HL-60/S4 treated with retinoic acid at 250 ng/mL for 4 days and 3 days (cell line): ENCODE results near the gene ZCWPW1.

Experiments
- in situ Hi-C: fragments of 300-500 bp; cut with MboI; formaldehyde crosslinking; loops from 2 replicates; pipeline ENCODE4 v1.7.0; 2022; ENCODE audit warnings: low sequenced_read_pairs

The ZCWPW1 gene

DNA sequence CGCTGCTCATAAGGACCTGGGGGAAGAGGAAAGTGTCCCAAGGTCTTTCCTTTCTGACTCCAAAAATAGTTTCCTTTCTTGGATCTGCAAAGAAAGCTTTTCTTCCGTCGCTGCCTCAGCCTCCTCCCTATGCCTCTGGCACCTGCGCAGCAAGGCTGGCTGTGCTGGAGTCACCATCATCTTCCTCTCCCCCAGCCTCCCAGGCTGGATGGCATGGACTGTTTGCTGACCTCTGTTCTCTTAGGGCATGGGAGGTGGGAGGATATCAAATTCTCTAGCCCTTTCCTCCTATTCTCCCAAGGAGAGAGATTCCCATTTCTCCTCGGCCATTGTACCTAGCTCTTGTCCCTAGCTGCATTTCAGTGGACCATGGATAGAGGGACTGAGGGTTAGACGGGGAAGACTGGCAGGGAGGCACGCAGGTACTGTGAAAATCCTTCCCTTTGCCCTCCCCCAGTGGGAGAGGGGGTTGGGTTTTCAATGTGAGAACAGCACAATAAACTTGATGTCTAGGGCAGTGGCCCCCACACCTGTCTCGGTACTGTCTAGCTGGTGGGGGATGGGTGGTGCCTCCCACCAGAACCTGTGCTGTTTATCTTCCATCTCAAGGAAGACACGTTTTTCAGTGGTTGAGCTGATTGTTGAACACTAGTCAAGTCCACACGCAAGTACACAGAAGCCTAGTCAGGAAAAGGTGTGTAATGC, 5.2 kb upstream of the ZCWPW1 start:
- in situ Hi-C loops, result no loop called here

DNA sequence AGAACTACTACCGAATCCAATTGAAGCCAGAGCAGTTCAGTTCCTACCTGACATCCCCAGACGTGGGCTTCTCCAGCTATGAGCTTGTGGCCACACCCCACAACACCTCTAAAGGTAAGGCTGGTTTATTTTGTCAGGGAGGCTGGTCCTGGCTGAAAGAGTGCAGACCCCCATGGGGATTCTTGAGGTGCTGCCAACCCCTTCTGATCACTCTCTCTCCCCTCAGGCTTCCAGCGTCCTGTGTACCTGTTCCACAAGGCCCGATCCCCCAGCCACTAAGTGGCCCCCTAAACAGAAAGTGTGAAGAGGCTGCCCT, 4.7 kb upstream of the ZCWPW1 start:
- in situ Hi-C loops, result no loop called here

DNA sequence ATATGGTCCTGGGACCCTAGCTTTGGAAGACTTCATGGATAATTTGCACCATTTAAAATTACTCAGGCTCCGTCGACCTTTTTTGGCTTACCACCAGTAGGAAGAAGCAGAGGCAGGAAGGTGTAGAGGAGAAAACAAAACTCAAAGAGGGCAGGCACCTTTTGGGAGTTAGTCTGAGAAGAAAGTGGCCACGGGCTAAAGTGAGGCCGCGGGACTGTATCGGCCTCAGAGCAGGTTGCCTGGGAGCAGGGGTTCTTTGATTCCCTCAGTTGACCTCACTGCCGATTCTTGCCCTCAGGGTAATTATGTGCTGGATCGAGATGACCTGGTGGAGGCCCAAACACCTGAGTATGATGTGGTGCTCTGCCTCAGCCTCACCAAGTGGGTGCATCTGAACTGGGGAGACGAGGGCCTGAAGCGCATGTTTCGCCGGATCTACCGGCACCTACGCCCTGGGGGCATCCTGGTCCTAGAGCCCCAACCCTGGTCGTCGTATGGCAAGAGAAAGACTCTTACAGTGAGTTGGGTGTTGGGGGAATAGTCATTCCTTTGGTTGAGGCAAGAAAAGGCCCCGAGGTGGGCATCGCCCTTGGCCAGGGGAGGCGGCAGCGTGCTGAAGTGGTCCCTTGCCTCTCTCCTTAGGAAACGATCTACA, 4.2 kb upstream of the ZCWPW1 start:
- in situ Hi-C loops, result no loop called here

DNA sequence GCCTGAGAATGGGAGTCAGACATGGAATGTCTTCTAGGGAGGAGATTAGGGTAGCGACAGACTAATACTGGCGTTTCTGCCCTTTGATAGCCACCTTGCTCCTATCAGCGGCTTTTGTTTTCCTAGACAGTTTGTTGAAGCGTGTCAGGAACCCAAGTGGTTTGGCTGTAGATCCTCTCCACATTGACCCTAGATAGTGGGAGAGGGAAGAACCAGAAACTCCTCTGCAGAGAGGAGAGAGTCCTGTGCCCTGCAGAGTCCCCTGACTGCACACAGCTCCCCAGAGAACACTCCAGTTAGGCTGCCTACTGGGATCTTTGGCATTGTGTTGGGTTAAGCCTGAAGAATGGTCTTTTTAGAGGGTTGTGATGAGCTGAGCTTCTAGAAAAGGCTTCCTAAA, 3.5 kb upstream of the ZCWPW1 start:
- in situ Hi-C loops, result no loop called here

DNA sequence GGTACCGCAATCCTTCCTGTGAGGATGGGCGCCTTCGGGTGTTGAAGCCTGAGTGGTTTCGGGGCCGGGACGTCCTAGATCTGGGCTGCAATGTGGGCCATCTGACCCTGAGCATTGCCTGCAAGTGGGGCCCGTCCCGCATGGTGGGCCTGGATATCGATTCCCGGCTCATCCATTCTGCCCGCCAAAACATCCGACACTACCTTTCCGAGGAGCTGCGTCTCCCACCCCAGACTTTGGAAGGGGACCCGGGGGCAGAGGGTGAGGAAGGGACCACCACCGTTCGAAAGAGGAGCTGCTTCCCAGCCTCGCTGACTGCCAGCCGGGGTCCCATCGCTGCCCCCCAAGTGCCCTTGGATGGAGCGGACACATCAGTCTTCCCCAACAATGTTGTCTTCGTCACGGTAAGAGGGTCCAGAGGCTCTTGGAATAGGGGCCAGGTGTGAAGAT, 2.8 kb upstream of the ZCWPW1 start:
- in situ Hi-C loops, result no loop called here

DNA sequence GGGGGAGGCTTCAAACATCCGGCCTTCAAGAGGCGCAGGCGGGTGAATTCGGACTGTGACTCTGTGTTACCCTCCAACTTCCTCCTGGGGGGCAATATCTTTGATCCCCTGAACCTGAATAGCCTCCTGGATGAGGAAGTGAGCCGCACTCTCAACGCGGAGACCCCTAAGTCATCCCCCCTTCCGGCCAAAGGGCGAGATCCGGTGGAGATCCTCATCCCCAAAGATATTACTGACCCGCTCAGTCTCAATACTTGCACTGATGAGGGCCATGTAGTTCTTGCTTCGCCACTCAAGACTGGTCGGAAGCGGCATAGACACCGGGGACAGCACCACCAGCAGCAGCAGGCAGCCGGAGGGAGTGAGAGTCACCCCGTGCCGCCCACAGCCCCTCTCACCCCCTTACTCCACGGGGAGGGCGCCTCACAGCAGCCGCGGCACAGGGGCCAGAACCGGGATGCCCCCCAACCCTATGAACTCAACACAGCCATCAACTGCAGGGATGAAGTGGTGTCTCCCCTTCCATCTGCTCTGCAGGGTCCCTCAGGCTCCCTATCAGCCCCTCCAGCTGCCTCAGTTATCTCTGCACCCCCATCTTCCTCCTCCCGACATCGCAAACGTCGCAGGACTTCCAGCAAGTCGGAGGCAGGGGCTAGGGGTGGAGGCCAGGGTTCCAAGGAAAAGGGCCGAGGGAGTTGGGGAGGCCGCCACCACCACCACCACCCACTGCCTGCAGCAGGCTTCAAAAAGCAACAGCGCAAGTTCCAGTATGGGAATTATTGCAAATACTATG, 2.2 kb upstream of the ZCWPW1 start:
- in situ Hi-C loops, result no loop called here

DNA sequence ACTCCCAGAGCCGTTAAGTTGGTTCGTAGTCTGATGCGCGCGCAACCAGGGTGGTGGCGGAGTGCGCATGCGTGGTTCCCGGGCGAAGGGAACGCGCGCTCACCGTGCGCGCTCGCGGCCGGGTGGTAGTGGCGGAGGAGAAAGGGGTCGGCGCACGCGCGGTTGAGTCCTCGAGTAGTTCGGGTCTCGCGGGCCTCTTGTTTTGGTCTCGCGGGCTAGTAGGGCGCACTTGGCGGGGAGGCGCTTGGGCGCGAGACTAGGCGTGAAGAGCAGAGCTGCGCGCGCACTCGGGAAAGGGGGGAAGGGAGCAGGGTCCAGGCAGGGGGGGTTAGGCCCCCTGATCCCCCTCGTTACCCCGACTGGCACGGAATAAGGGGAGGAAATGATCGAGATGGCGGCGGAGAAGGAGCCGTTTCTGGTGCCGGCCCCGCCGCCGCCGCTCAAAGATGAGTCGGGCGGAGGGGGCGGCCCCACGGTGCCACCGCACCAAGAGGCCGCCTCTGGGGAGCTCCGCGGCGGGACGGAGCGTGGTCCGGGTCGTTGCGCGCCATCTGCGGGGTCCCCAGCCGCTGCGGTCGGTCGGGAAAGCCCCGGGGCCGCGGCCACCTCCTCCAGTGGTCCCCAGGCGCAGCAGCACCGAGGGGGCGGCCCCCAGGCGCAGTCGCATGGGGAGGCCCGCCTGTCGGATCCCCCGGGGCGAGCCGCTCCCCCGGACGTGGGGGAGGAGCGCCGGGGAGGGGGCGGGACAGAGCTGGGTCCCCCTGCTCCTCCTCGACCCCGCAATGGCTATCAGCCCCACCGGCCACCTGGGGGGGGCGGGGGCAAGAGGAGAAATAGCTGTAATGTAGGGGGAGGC, 1.4 kb upstream of the ZCWPW1 start, which contains the start of gene MEPCE:
Gene MEPCE, plus strand, starts transcription at position 195 of the 856 bp plus-strand sequence. Its CDS starts 188 bp downstream, at position 383.
- in situ Hi-C loops, result no loop called here

DNA sequence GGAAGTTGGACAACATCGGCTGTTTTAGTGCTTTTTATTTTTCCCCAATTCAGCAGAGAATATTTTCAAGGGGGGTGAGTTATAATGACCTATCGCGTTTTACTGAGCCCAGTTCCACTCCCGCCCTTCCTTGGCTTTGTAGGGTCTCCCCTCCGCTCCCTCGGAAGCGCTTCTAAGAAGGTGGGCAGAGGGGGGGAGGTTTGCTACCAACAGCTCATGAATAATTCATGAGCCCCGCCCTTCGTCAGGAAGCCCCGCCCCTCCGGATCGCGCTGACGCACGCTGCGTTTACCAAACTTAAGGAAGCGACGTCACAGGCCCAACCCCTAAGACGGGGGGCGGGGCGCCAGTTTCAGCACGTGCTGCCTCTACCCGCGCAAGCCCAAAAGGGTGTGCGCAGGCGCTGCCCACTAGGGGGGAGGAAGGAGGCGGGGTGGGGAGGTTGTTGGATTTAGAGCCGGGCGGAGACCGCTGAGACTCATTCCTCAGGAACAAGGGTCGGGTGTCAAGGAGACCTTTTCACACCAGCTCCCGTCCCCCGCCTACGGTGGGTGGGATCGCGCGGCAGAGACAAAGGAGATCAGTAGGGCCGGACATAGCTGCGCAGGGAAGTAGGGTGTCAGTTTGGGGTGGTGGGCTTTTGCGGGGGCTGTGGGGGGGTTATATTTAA, 599 bp upstream of the ZCWPW1 start:
- in situ Hi-C loops, result no loop called here

DNA sequence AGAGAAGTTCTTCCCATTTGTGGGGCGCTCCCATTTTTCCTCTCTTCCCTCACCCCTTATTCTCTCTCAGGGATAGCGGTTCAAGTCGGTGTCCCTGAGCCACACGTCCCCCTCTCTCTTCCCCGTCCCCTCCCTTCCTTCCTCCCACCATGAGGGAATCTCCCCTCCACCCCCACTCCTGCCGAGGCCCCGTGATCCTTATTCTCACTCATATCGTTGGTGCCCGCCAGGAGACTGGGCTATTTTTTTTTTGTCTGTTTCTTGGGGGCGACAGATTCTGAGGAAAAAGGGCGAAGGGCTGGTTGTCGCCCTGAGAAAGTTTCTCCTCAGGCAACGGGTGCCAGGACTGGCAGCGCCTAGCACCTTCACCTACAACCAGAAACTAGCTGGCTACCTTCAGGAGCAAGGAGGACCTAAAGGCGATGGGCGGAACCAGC, 723 bp downstream of the ZCWPW1 start:
- in situ Hi-C loops, result no loop called here

DNA sequence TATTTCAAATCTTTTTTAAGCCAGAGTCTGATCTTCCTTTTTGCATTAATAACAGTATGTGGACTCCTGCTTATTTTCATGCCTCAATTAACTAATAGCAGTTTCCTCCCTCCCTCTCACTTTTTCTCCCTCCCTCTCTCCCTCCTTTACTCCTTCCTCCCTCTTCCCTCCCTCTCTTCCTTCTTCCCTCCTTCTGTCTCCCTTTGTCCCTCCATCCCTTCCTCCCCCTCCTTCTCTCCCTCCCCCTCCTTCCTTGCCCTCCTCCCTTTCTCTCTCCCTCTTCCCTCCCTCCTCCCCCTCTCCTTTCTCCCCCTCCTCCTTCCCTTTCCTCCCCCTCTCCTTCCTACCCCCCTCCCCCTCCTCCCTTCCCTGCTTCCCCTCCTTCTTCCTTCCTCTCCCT, 2.0 kb downstream of the ZCWPW1 start:
- in situ Hi-C loops, result no loop called here

DNA sequence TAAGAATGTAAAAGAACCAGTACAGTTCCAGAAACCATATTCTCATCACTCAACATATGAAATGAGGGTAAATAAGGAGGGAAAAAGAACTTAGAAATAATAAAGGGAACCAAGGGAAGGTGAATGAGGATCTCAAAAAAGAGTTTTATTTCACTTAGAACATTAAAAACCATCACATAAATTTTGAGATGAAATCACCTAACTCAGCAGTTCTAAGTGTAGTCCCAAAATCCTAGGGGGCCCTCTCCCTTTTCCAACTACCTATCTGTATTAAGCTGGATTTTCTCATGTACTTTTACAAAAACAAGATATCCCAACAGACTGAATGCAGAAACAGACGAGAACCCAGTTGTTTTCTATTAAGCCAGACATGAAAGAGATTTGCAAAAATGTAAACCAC, 3.2 kb downstream of the ZCWPW1 start:
- in situ Hi-C loops, result no loop called here

DNA sequence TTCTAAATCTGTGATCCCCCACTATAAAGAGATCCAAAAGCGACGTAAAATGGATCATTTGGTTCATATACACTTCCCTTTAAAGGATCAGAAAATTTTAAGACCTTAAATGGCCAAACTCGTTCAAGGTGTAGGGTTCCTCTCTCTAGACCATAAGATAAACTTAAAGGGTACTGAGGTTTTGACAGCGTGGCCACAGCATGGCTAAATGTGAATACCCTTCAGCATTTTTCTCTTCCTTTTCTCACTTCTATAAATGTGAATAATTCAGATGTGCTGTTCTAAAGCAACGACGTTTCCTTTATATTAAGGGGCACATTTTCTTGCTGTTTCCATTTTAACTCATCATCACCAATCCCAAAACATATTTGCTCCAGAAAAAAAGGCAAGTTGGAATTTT, 5.2 kb downstream of the ZCWPW1 start:
- in situ Hi-C loops, result no loop called here

DNA sequence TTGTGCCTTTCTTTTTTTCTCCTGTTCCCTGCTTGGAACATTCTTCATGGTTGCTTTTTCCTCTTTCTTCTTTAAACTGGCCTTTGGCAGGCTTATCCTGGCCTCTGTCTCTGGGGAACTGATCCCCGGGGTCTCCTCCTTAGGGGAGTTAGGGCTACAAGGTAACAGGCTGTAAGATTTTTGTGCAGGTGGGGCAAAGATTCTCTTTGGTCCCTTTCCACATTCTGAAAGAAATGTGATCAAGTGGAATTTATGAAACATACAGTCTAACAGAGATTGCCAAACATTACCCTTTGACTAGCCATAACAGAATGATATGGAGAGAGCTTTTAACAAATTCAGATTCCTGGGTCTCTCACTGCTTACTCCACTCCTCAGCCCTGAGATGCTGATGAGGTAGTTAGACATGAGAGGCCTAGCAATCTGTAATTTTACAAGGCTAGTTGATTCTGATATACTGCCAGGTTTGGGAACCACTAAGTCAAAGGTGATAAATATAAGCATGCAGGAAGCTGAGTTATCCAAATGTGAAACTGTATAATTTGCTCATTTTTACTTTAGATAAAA, 8.8 kb downstream of the ZCWPW1 start:
- in situ Hi-C loops, result no loop called here

DNA sequence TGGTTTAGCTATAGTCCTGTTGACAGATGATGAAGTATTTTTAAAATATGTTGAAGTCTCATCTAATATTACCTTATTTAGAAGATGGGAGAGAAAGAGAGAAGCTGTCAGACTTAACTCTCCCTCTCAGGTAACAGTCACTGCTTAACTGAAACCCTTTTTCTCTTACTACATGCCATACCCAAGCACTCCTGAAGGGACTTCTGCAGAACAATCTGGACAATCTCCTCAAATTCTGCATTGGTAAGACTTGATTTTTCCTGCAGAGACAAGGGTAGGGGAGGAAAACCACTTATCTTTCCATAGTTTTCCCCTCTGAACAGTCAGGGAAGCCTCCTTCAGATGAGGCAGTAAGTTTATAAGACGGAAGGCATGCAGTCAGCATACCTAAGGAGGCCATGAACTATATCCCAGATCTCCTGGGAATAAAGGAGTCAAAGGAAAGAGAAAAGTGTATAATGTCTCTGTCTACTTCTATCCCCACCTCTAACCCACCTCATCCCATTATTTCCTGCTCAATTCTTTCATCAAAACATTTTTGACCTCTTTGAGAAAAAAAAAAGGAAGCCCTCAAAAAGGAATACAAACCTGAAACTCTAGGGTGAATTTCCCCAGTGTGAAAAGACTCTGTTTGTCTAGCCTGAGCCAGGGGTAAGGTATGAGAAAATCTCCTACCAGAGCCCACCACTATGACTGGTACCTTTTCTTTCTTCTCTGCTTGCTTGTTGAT, 9.4 kb downstream of the ZCWPW1 start:
- in situ Hi-C loops, result no loop called here

DNA sequence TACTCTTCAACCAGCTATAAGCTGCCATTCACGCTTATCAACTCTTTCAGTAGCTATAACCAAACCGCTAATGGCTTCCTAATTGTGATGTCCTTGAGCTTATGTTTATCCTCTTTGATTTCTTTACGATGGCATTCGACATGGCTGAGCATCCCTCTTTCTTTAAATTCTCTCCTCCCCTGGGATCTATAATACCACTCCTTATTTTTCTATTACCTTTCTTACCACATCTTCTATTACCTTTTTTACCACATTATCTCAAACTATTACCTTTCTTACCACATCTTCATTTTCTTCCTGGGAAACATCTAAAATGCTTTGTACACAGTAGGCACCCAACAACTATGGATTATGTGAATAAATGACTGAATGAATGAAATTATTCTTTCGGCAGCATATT, 13.1 kb downstream of the ZCWPW1 start:
- in situ Hi-C loops, result no loop called here

DNA sequence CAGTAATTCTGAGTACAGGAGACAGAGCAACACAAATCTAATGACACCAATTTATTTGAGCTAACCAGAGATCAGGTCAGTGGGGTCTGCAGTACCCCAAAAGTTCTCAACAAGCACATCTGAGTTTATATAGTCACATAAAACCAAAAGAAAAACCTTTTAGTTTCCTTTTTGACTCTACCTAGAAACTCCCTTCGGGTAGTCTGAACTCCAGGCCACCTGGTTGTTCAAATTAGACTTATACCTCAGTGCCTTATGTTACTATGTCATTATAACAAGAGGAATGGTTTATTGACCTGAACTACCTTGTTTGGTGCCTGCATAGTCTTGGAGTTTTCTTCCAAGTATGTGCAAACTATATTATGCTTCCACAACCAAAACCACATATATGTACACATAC, 14.6 kb downstream of the ZCWPW1 start:
- in situ Hi-C loops, result no loop called here

DNA sequence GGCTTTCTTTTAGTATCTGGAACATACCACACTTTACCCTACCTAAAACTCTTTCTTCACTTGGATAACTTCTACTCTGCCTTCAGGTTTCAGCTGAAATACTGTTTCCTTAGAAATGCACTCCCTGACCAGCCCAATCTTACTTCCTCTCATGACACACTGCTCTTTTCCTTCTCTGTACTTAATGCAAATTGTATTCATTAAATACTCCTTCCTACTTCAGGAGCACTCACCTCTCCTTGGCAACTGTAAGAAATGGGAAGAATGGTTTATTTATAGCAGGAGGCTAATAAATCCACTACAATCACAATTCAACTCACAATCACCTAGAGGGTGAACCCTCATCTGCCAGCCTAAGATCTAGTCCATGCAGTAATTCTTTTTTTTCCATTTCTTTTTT, 15.2 kb downstream of the ZCWPW1 start:
- in situ Hi-C loops, result no loop called here

DNA sequence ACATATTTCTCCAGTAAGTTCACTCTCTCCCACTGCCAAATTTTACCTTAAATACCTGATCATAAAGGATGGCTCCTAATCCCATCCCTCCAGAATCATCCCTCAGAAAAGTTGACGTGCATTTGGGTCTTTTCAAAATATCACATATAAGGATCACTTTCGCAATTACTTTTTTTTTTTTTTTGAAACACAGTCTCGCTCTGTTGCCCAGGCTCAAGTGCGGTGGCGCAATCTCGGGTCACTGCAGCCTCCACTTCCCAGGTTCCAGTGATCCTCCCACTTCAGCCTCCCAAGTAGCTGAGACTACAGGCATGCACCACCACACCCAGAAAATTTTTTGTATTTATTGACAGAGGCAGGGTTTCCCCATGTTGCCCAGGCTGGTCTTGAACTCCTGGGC, 17.4 kb downstream of the ZCWPW1 start:
- in situ Hi-C loops, result no loop called here
